Neural progenitor cell (in vitro differentiated cells): ENCODE data around the gene HIGD2A.

Experiments
- CTCF ChIP-seq: fragments of 200-600 bp; sonication (generic); IDR thresholded peaks from 2 replicates; pipeline ENCODE4 v1.5.1; 2017; ENCODE audit warnings: antibody characterized with exemption, mild to moderate bottlenecking
- EZH2 ChIP-seq: fragments of 200-600 bp; sonication (generic); IDR thresholded peaks from 2 replicates; pipeline ENCODE4 v1.6.1; 2017; ENCODE audit warnings: antibody characterized with exemption, mild to moderate bottlenecking, moderate library complexity
- EZH2phosphoT487 ChIP-seq: fragments of 200-600 bp; sonication (generic); IDR thresholded peaks from 2 replicates; pipeline ENCODE4 v1.6.1; 2017; ENCODE audit warnings: antibody characterized with exemption

GRCh38 chr5:176412517-176413254, 24.1 kb downstream of the HIGD2A start:
- TF ChIP-seq CTCF (no peak), EZH2 (no peak), EZH2phosphoT487 (no peak)
